GM23338 (cell line): ENCODE data around the gene PERCC1.

ENCODE experiments used
- CREB1 ChIP-seq: fragments of 250-450 bp; sonication (Bioruptor Pico); IDR thresholded peaks from 2 replicates; pipeline ENCODE4 v1.5.0; 2020; ENCODE audit warnings: low read depth, mild to moderate bottlenecking, moderate library complexity
- ETS1 ChIP-seq: IDR thresholded peaks from 2 replicates; pipeline ENCODE4 v1.6.1; 2016; ENCODE audit warnings: antibody characterized with exemption
- EZH2 ChIP-seq: fragments of 200-600 bp; sonication (generic); IDR thresholded peaks from one replicate; pipeline ENCODE4 v1.8.0; 2017; ENCODE audit warnings: antibody characterized with exemption, mild to moderate bottlenecking, low read depth; ENCODE audit not compliant: unreplicated experiment
- EZH2phosphoT487 ChIP-seq: fragments of 200-600 bp; sonication (generic); IDR thresholded peaks from one replicate; pipeline ENCODE4 v1.8.1; 2018; ENCODE audit warnings: antibody characterized with exemption; ENCODE audit not compliant: unreplicated experiment
- JUNB ChIP-seq: IDR thresholded peaks from one replicate; pipeline ENCODE4 v1.6.1; 2016; ENCODE audit warnings: antibody characterized with exemption; ENCODE audit not compliant: unreplicated experiment
- NANOG ChIP-seq: IDR thresholded peaks from 2 replicates; pipeline ENCODE4 v1.6.1; 2016; ENCODE audit warnings: antibody characterized with exemption, borderline replicate concordance
- POLR2AphosphoS5 ChIP-seq: IDR thresholded peaks from 2 replicates; pipeline ENCODE4 v1.6.1; 2016; ENCODE audit warnings: antibody characterized with exemption, low read depth
- REST ChIP-seq: IDR thresholded peaks from one replicate; pipeline ENCODE4 v1.6.1; 2018; ENCODE audit warnings: antibody characterized with exemption; ENCODE audit not compliant: unreplicated experiment
- ZNF331 ChIP-seq: fragments of 250-450 bp; sonication (Bioruptor Pico); IDR thresholded peaks from 2 replicates; pipeline ENCODE4 v1.5.0; 2020; ENCODE audit warnings: low read depth, mild to moderate bottlenecking, moderate library complexity
- TF ChIP-seq, protein P1 (sequence below), 2 experiments: fragments of 200-600 bp in 1 of 2; sonication (generic) in 1 of 2; conservative IDR thresholded peaks; 2 replicates each; pipeline versions ENCODE4 v1.5.1 to v1.6.1; 2016 to 2017; ENCODE audit warnings: antibody characterized with exemption in 2 of 2, low read depth in 2 of 2, mild to moderate bottlenecking in 2 of 2, moderate library complexity in 1 of 2
- TF ChIP-seq, protein P2 (sequence below): fragments of 250-450 bp; sonication (Bioruptor Pico); IDR thresholded peaks from 2 replicates; pipeline ENCODE4 v1.5.0; 2020; ENCODE audit warnings: mild to moderate bottlenecking, moderate library complexity

GRCh38 chr16:1443403-1443973, 12.6 kb downstream of the PERCC1 start:
- TF ChIP-seq, protein P1, sequence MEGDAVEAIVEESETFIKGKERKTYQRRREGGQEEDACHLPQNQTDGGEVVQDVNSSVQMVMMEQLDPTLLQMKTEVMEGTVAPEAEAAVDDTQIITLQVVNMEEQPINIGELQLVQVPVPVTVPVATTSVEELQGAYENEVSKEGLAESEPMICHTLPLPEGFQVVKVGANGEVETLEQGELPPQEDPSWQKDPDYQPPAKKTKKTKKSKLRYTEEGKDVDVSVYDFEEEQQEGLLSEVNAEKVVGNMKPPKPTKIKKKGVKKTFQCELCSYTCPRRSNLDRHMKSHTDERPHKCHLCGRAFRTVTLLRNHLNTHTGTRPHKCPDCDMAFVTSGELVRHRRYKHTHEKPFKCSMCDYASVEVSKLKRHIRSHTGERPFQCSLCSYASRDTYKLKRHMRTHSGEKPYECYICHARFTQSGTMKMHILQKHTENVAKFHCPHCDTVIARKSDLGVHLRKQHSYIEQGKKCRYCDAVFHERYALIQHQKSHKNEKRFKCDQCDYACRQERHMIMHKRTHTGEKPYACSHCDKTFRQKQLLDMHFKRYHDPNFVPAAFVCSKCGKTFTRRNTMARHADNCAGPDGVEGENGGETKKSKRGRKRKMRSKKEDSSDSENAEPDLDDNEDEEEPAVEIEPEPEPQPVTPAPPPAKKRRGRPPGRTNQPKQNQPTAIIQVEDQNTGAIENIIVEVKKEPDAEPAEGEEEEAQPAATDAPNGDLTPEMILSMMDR (conservative IDR thresholded peaks at IDR 0.05; ENCODE audit: low read depth in 2 of 2), result no peak
- no peak for TF ChIP-seq EZH2phosphoT487
- TF ChIP-seq ETS1, result no peak
- TF ChIP-seq POLR2AphosphoS5, result no peak
- no peak for TF ChIP-seq EZH2
- TF ChIP-seq CREB1 (CRISPR knock-in tag), result no peak
- TF ChIP-seq REST, result no peak
- no peak for TF ChIP-seq JUNB
- no peak for TF ChIP-seq ZNF331 (CRISPR knock-in tag)
- TF ChIP-seq, protein P2, sequence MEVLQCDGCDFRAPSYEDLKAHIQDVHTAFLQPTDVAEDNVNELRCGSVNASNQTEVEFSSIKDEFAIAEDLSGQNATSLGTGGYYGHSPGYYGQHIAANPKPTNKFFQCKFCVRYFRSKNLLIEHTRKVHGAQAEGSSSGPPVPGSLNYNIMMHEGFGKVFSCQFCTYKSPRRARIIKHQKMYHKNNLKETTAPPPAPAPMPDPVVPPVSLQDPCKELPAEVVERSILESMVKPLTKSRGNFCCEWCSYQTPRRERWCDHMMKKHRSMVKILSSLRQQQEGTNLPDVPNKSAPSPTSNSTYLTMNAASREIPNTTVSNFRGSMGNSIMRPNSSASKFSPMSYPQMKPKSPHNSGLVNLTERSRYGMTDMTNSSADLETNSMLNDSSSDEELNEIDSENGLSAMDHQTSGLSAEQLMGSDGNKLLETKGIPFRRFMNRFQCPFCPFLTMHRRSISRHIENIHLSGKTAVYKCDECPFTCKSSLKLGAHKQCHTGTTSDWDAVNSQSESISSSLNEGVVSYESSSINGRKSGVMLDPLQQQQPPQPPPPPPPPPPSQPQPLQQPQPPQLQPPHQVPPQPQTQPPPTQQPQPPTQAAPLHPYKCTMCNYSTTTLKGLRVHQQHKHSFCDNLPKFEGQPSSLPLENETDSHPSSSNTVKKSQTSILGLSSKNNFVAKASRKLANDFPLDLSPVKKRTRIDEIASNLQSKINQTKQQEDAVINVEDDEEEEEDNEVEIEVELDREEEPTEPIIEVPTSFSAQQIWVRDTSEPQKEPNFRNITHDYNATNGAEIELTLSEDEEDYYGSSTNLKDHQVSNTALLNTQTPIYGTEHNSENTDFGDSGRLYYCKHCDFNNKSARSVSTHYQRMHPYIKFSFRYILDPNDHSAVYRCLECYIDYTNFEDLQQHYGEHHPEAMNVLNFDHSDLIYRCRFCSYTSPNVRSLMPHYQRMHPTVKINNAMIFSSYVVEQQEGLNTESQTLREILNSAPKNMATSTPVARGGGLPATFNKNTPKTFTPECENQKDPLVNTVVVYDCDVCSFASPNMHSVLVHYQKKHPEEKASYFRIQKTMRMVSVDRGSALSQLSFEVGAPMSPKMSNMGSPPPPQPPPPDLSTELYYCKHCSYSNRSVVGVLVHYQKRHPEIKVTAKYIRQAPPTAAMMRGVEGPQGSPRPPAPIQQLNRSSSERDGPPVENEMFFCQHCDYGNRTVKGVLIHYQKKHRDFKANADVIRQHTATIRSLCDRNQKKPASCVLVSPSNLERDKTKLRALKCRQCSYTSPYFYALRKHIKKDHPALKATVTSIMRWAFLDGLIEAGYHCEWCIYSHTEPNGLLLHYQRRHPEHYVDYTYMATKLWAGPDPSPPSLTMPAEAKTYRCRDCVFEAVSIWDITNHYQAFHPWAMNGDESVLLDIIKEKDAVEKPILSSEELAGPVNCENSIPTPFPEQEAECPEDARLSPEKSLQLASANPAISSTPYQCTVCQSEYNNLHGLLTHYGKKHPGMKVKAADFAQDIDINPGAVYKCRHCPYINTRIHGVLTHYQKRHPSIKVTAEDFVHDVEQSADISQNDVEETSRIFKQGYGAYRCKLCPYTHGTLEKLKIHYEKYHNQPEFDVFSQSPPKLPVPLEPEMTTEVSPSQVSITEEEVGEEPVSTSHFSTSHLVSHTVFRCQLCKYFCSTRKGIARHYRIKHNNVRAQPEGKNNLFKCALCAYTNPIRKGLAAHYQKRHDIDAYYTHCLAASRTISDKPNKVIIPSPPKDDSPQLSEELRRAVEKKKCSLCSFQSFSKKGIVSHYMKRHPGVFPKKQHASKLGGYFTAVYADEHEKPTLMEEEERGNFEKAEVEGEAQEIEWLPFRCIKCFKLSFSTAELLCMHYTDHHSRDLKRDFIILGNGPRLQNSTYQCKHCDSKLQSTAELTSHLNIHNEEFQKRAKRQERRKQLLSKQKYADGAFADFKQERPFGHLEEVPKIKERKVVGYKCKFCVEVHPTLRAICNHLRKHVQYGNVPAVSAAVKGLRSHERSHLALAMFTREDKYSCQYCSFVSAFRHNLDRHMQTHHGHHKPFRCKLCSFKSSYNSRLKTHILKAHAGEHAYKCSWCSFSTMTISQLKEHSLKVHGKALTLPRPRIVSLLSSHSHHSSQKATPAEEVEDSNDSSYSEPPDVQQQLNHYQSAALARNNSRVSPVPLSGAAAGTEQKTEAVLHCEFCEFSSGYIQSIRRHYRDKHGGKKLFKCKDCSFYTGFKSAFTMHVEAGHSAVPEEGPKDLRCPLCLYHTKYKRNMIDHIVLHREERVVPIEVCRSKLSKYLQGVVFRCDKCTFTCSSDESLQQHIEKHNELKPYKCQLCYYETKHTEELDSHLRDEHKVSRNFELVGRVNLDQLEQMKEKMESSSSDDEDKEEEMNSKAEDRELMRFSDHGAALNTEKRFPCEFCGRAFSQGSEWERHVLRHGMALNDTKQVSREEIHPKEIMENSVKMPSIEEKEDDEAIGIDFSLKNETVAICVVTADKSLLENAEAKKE (CRISPR knock-in tag), result no peak
- no peak for TF ChIP-seq NANOG
